B cell (primary cell): ENCODE data around the gene CYP1B1.
"Not testable (repeated sequence)": the region's sequence is repeated elsewhere in the genome, so short reads cannot be mapped to it uniquely, and the experiment has no call there.

Source experiments
- CTCF ChIP-seq: fragments of 200-600 bp; IDR thresholded peaks from one replicate; pipeline ENCODE4 v1.8.0; 2022; ENCODE audit warnings: antibody characterized with exemption, mild to moderate bottlenecking
- EZH2 ChIP-seq: IDR thresholded peaks from 2 replicates; pipeline ENCODE4 v1.6.1; 2012; ENCODE audit warnings: borderline replicate concordance, low read depth, mild to moderate bottlenecking, moderate library complexity, low read length; ENCODE audit not compliant: insufficient read depth, poor library complexity, severe bottlenecking

GRCh38 chr2:38111350-38111749 lies 35.4 kb upstream of the CYP1B1 start:
- TF ChIP-seq CTCF, EZH2: not testable (repeated sequence)
